Measurements from ENCODE around the gene LTA. TPM values are rescaled to one million over a fixed set of nuclear protein-coding genes. Genes with fewer than 3 reads are reported as not detected.

The LTA gene
- polyA plus RNA-seq, 3 donors, result 0.26 to 0.28 TPM; not detected in 1

DNA sequence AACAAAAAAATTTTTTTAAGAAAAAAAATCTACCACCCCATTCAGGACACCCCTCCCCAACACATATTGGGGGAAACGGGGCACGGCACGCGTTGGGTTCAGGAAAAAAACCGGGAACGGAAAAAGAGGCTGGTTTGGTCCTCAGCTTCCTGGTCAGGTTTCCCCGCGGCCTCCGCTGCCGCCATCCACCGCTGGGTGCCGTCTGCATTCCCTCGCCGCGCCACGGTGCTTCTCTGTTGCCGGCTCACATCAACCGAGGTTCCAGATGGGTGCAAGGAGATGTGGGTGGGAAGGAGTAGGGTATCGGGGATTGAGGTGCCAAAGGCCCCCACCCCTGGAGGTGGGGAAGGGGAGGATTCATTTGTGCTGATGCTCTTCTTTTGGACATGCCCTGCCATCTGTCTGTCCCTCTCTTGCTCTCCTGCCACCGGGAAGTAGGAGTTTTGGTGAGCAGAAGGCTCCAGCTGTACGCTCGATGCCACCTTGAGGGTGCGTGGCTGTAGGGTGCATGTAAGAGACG is 37.5 kb upstream of the LTA start:
- WGBS (ENCODE audit: insufficient coverage), result 93% methylated on average over 22 of the region's 24 CpGs

DNA sequence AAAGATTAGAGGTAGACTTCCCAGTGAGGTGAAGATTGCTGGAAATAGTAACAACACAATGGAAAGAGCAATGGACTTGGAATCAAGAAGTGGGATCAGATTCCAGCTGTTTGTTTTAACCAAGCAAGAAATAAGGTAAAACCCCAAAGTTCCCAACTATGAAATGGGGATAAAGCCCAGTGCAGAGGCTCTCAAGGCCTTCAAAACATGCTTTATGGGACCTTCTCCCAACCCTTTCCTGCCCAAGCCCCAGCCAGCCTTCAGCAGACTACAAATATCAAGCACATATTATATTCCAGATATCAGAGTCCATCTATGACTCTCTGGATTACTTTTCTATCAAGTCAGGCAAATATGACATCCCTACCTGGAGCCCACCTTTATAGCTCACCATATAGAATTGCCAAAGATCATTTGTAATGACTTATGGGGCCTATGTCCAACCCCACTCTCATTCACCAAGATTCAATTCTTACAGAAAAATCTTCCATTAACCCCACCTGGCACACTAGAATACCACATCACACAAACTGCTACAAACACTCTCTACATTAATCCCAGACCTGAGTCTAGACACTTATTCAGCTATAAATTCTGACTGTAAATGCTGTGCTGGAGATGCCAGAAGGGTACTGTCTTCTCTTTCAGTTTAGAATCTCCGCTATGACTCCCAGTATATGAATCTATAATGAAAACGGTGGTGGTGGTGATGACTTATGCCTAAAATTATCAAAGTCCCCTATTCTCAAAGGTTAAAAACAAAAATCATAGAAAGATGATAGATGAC is 36.4 kb upstream of the LTA start:
- H3K36me3 Mint-ChIP-seq, result peaks cover 87 to 97% of the 10 kb centered on the region in 2 donors
- no CpG with 5 or more reads among the region's 2 CpGs for WGBS (ENCODE audit: insufficient coverage)
- H3K4me3 Mint-ChIP-seq, result no peak overlapping the region
- peaks cover 22 to 23% of the 10 kb centered on the region in 2 donors for H3K4me1 ChIP-seq (ENCODE audit: control insufficient read depth in 1 of 2, insufficient read depth in 2 of 2, low read length in 2 of 2)
- no peaks in the 10 kb centered on the region for H3K9me3 ChIP-seq (replicated peaks in 1 of 2; ENCODE audit: control insufficient read depth in 1 of 2, insufficient read depth in 1 of 2, low read length in 2 of 2)
- H3K27ac Mint-ChIP-seq, result peak overlapping the region in 1 of 7 donors; percentile 22
- H3K4me1 Mint-ChIP-seq, result peaks cover 25% of the 10 kb centered on the region
- no peak overlapping the region for H3K4me3 ChIP-seq (replicated peaks in 1 of 3; ENCODE audit: low read depth in 2 of 3, low read length in 3 of 3)
- H3K27ac ChIP-seq (ENCODE audit: low read depth in 1 of 2, low read length in 2 of 2), result no peak overlapping the region
- H2AFZ ChIP-seq (ENCODE audit: insufficient read depth, low read depth, low read length, poor library complexity, severe bottlenecking), result no peak overlapping the region
- peaks cover 100% of the 10 kb centered on the region for H4K20me1 ChIP-seq (ENCODE audit: insufficient read depth, low read length)
- no peak overlapping the region for H3K4me2 ChIP-seq (replicated peaks; ENCODE audit: extremely low read depth, low read length, poor library complexity, severe bottlenecking)
- no peak for DNase-seq
- peaks cover 94 to 97% of the 10 kb centered on the region in 2 donors for H3K36me3 ChIP-seq (replicated peaks in 1 of 2; ENCODE audit: control insufficient read depth in 1 of 2, insufficient read depth in 2 of 2, low read length in 2 of 2)
- no peaks in the 10 kb centered on the region for H3K9me3 Mint-ChIP-seq
- no peaks in the 10 kb centered on the region for H3K27me3 ChIP-seq (ENCODE audit: control insufficient read depth in 2 of 2, insufficient read depth in 2 of 2, low read length in 2 of 2)
- H3K27me3 Mint-ChIP-seq (ENCODE audit: low read depth in 3 of 3), result no peaks in the 10 kb centered on the region
- intact Hi-C loops (cut with micrococcal nuclease), result no loop called here
- TF ChIP-seq CTCF (IDR thresholded peaks at IDR 0.05), result no peak
- no peak overlapping the region for H3K9ac ChIP-seq (ENCODE audit: insufficient read depth, low read length, poor library complexity, severe bottlenecking)
- H3K79me2 ChIP-seq (ENCODE audit: insufficient read depth, low read length), result peaks cover 88% of the 10 kb centered on the region

More for the DNA sequence above, 37.5 kb upstream of the LTA start:
- no peak overlapping the region for H3K9ac ChIP-seq (ENCODE audit: insufficient read depth, low read length, poor library complexity, severe bottlenecking)
- peaks cover 10 to 11% of the 10 kb centered on the region in 2 donors for H3K4me1 ChIP-seq (ENCODE audit: control insufficient read depth in 1 of 2, insufficient read depth in 2 of 2, low read length in 2 of 2)
- H3K36me3 ChIP-seq (replicated peaks in 1 of 2; ENCODE audit: control insufficient read depth in 1 of 2, insufficient read depth in 2 of 2, low read length in 2 of 2), result peaks cover 98 to 100% of the 10 kb centered on the region in 2 donors
- H2AFZ ChIP-seq (ENCODE audit: insufficient read depth, low read depth, low read length, poor library complexity, severe bottlenecking), result no peak overlapping the region
- H3K27me3 ChIP-seq (ENCODE audit: control insufficient read depth in 2 of 2, insufficient read depth in 2 of 2, low read length in 2 of 2), result no peaks in the 10 kb centered on the region
- H3K4me3 Mint-ChIP-seq, result no peak overlapping the region
- H4K20me1 ChIP-seq (ENCODE audit: insufficient read depth, low read length), result peaks cover 100% of the 10 kb centered on the region
- peak overlapping the region in 1 of 7 donors; percentile 56 for H3K27ac Mint-ChIP-seq
- peaks cover 76% of the 10 kb centered on the region for H3K79me2 ChIP-seq (ENCODE audit: insufficient read depth, low read length)
- H3K9me3 Mint-ChIP-seq, result no peaks in the 10 kb centered on the region
- no peaks in the 10 kb centered on the region for H3K27me3 Mint-ChIP-seq (ENCODE audit: low read depth in 3 of 3)
- H3K36me3 Mint-ChIP-seq, result peaks cover 89 to 99% of the 10 kb centered on the region in 2 donors
- no peak overlapping the region for H3K27ac ChIP-seq (ENCODE audit: low read depth in 1 of 2, low read length in 2 of 2)
- TF ChIP-seq CTCF (IDR thresholded peaks at IDR 0.05), result no peak
- intact Hi-C loops (cut with micrococcal nuclease), result no loop called here
- peaks cover 14% of the 10 kb centered on the region for H3K4me1 Mint-ChIP-seq
- H3K4me3 ChIP-seq (replicated peaks in 1 of 3; ENCODE audit: low read depth in 2 of 3, low read length in 3 of 3), result no peak overlapping the region
- no peak overlapping the region for H3K4me2 ChIP-seq (replicated peaks; ENCODE audit: extremely low read depth, low read length, poor library complexity, severe bottlenecking)
- DNase-seq, result no peak
- no peaks in the 10 kb centered on the region for H3K9me3 ChIP-seq (replicated peaks in 1 of 2; ENCODE audit: control insufficient read depth in 1 of 2, insufficient read depth in 1 of 2, low read length in 2 of 2)
